ENCODE data around the gene TRIM66. TPM values are rescaled to one million over a fixed set of nuclear protein-coding genes. Genes with fewer than 3 reads are reported as not detected.

TRIM66 gene
- total and polyA plus RNA-seq, 2 of the 8 experiments (the other 6 are each of a cell fraction or from before 2014, with no cell fraction given) = 3.1 to 3.5 TPM

DNA sequence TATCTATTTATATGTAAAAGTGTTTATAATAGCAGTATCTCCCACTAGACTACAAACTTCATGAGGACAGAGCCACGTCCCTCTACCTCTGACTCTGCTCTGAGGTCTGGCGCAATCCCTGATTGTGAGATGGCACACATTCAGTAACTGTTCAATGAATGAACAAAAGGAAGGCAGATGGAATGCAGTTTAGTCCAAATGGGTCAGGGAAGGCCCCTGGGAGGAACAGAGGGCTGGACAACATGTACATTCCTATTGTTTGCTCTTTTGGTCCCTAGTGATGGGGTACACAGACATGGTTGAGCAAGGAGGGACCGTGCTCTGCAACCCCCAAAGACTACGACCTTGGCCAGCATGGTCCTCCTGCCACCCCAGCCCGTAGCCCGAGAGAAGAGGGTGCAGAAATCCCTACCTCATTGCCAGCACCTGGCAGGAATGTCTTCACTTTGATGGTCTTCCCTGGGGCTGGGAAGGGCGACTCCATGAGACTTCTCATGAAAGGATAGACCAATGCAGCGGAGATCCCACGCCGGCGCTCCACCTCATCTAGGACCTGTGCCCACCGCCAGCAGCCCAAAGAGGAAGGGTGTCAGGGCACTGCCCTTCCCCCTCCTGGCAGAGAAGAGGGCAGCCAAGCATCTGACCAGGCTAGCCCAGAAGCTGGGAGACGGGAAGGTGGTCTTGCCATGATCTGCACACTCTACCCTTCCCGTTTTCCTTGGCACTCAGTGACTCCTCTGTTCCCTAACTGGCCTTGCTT is 24.4 kb upstream of the TRIM66 start:
- Histone ChIP-seq H2BK5ac (ENCODE audit: low read depth, low read length) (no peak overlapping the region), H3K79me2 (ENCODE audit: control insufficient read depth in 1 of 2, insufficient read depth in 2 of 2, low read length in 2 of 2) (no peaks in the 10 kb centered on the region), H2BK120ac (replicated peaks; ENCODE audit: low read depth, low read length) (no peak overlapping the region), H3K9ac (replicated peaks in 1 of 4; ENCODE audit: extremely low read depth in 1 of 4, low read depth in 3 of 4, low read length in 3 of 4) (no peak overlapping the region), H2BK12ac (ENCODE audit: low read depth, low read length) (peak overlapping the region; percentile 43; the same call in 1 of the 2 replicates), H3K56ac (replicated peaks; ENCODE audit: insufficient read length, low read depth, low read length) (no peak overlapping the region), H3K4me1 (replicated peaks in 1 of 4; ENCODE audit: control insufficient read depth in 3 of 4, insufficient read depth in 4 of 4, low read length in 3 of 4) (peaks cover 0 to 10% (median 8%) of the 10 kb centered on the region in 4 experiments; a peak in 5 of 7 replicates), H3K14ac (ENCODE audit: insufficient read length) (no peak overlapping the region), H4K20me1 (replicated peaks in 1 of 2; ENCODE audit: control insufficient read depth in 1 of 2, insufficient read depth in 2 of 2, low read length in 2 of 2) (no peaks in the 10 kb centered on the region), H3K79me1 (ENCODE audit: low read depth, low read length) (no peaks in the 10 kb centered on the region), H3K4ac (replicated peaks; ENCODE audit: insufficient read length, low read depth, low read length) (no peak overlapping the region), H3K23me2 (ENCODE audit: low read depth, low read length) (no peaks in the 10 kb centered on the region), H3K23ac (ENCODE audit: insufficient read length) (no peak overlapping the region), H3K36me3 (ENCODE audit: control insufficient read depth in 2 of 4, insufficient read depth in 4 of 4, low read length in 3 of 4) (no peaks in the 10 kb centered on the region; a peak in 2 of 8 replicates), H4K5ac (ENCODE audit: insufficient read length, low read depth, low read length) (no peak overlapping the region), H2AFZ (ENCODE audit: low read length) (no peak overlapping the region), H4K8ac (ENCODE audit: extremely low read depth, insufficient read depth, low read length) (no peak overlapping the region), H3K27me3 (replicated peaks in 1 of 4; ENCODE audit: control insufficient read depth in 3 of 4, extremely low read depth in 1 of 4, insufficient read depth in 3 of 4, low read length in 3 of 4) (no peaks in the 10 kb centered on the region), H3K27ac (ENCODE audit: low read depth, low read length) (no peak overlapping the region; the same call in 1 of the 2 replicates), H2BK15ac (ENCODE audit: low read length) (peak overlapping the region; percentile 72; the same call in 1 of the 2 replicates), H3K4me2 (ENCODE audit: insufficient read depth in 1 of 2, low read depth in 2 of 2, low read length in 2 of 2) (no peak overlapping the region), H3K9me3 (ENCODE audit: insufficient read depth in 2 of 2, low read depth in 1 of 2, low read length in 1 of 2) (no peaks in the 10 kb centered on the region), H2AK5ac (ENCODE audit: low read depth, low read length) (peak overlapping the region; percentile 39; the same call in 1 of the 2 replicates), H3K18ac (ENCODE audit: extremely low read depth, low read length) (peak overlapping the region; percentile 24; the same call in 1 of the 2 replicates), H4K91ac (replicated peaks; ENCODE audit: insufficient read length, low read length) (no peak overlapping the region), H3K4me3 (ENCODE audit: extremely low read depth in 1 of 4, insufficient read depth in 2 of 4, low read depth in 3 of 4, low read length in 4 of 4) (no peak overlapping the region), H2BK20ac (ENCODE audit: low read length) (peak overlapping the region; percentile 61; the same call in 1 of the 2 replicates)
- CTCF ChIA-PET (ENCODE audit: partially characterized antibody) = interaction anchor here (1.4 kb wide), 1 partner anchor 11 kb away, joined by 4 read pairs; no protein-coding TSS in a partner anchor
- POLR2A ChIA-PET (ENCODE audit: partially characterized antibody) = interaction anchor here (0.8 to 3.2 kb wide), 3 partner anchors 8 to 18 kb away, joined by 3 to 18 read pairs (median 6); no protein-coding TSS in a partner anchor
- FAIRE-seq = no peak
- 95% methylated on average over 12 of the region's 14 CpGs; no CpG with 5 or more reads in 1 of the 2 experiments for WGBS, 2 experiments (ENCODE audit: extremely low coverage in 1 of 2, insufficient coverage in 1 of 2, insufficient read length in 1 of 2, insufficient replicate concordance in 2 of 2, low coverage in 1 of 2, low lambda C conversion rate in 2 of 2, missing lambda C conversion rate in 1 of 2)
- DNase-seq (ENCODE audit: low read depth in 1 of 2, low spot score in 2 of 2) = no peak
- TF ChIP-seq TAF1 (IDR thresholded peaks at IDR 0.05; ENCODE audit: low read depth, low read length) (no peak), TEAD4 (IDR thresholded peaks at IDR 0.05; ENCODE audit: low read depth, low read length) (no peak), NANOG (IDR thresholded peaks at IDR 0.05; ENCODE audit: insufficient read depth, low read depth, low read length, poor library complexity, severe bottlenecking) (no peak), EP300 (IDR thresholded peaks at IDR 0.05; ENCODE audit: borderline replicate concordance in 1 of 2, low read depth in 2 of 2, low read length in 2 of 2) (no peak), POLR2AphosphoS5 (IDR thresholded peaks at IDR 0.05; ENCODE audit: low read depth, low read length) (no peak), YY1 (IDR thresholded peaks at IDR 0.05; ENCODE audit: low read depth, low read length) (no peak), NRF1 (IDR thresholded peaks at IDR 0.05; ENCODE audit: low read depth, low read length) (no peak), BCL11A (IDR thresholded peaks at IDR 0.05; ENCODE audit: low read depth in 2 of 2, low read length in 2 of 2) (no peak), FOSL1 (IDR thresholded peaks at IDR 0.05; ENCODE audit: insufficient read depth, low read depth, low read length) (no peak), RAD21 (IDR thresholded peaks at IDR 0.05 in 1 of 2, conservative IDR thresholded peaks at IDR 0.05 in 1 of 2; ENCODE audit: low read depth in 2 of 2, low read length in 2 of 2) (no peak), TBP (IDR thresholded peaks at IDR 0.05; ENCODE audit: low read depth, low read length) (no peak), BRCA1 (IDR thresholded peaks at IDR 0.05; ENCODE audit: low read depth, low read length) (no peak)
